Hindlimb muscle (tissue), 1 donor: ENCODE data around the gene CHAC2. TPM values are rescaled to one million over a fixed set of nuclear protein-coding genes. Genes with fewer than 3 reads are reported as not detected.
"Not testable (repeated sequence)": the region's sequence is repeated elsewhere in the genome, so short reads cannot be mapped to it uniquely, and the experiment has no call there.

Experiments
- DNase-seq: peaks from one replicate; pipeline ENCODE4 v3.0.0-alpha.2; 2013
- polyA plus RNA-seq: library from polyadenylated mRNA; unstranded; fragments of 120-200 nt; gene quantifications from one replicate; pipeline ENCODE4 v1.2.1, GENCODE V29; 2013; ENCODE audit not compliant: insufficient read length

Gene CHAC2
- polyA plus RNA-seq, result 3.2 TPM

DNA sequence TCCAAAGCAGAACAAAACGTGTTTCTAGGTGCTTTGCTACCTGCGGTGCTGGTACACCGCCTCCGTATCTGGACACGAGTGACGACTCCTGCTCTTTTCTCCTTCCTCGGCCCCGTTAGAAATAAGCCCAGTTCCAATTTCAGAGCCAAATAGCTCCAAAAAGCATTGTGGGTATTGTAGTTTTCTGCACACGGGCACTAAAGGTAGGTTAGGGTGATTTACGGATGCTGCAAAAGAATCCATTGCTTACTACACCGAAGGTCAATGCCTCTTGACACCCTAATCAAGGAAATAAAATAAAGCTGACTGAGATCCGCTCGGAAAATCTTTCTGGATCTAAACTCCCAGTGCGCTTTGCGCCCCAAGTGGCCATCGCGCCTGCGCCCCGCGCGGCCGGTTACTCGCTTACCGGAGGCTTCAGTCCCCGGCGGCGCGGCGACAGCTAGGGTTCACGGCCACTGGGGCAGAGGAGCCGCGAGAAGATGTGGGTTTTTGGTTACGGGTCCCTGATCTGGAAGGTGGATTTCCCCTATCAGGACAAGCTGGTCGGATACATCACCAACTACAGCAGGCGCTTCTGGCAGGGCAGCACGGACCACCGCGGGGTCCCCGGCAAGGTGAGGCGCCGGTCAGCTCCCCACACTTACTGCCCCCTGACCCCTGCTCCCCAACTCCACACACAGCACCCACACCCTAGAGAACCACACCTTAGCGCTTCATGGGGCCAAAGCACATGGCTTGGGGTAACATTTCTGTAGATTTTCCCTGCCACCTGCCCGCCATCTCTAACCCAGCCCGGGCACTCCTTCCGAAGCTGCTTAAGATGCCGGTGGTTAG, at the start of gene CHAC2:
Gene CHAC2, plus strand, starts transcription at position 400 of the 837 bp plus-strand sequence. Its CDS starts 83 bp downstream, at position 483.
- DNase-seq, result peak; percentile 86

DNA sequence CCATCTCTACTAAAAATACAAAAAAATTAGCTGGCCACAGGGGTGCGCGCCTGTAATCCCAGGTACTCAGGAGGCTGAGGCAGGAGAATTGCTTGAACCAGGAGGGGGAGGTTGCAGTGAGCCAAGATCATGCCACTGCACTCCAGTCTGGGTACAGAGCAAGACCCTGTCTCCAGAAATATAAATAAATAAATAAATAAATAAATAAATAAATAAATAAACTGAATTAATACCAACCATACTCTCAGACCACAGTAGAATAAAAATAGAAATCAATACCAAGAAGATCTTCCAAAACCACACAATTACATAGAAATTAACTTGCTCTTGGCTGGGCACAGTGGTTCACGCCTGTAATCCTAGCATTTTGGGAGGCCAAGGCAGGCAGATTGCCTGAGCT, 46.7 kb upstream of the CHAC2 start:
- not testable (repeated sequence) for DNase-seq

DNA sequence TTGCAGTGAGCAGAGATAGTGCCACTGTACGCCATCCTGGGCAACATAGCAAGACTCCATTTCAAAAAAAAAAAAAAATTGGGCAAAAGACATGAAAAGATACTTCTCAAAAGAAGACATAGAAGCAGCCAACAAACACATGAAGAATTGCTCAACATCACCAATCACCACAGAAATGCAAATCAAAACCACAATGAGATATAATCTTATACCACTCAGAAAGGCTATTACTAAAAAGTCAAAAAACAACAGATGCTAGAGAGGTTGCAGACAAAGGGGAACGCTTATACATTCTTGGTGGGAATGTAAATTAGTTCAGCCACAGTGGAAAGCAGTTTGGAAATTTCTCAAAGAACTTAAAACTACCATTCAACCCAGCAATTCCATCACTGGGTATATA, 43.1 kb upstream of the CHAC2 start:
- no peak for DNase-seq

DNA sequence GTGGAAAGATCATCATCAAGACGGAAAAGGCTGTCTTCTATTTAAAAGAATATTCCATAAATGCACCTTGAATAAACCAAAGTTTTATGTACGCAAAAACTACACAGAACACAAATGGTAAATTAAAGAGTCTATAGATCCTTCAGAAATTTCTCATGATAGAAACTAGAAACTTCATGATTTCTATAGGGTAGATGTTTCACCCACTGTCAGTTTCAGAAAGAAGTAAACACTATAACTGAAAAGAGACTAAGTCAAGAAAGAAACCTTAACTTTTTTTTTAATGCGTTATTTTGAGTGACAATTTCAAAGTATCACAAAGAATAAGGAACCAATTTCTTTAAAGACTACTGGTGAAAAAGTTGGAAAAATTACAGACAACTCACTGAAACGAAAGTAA, 41.9 kb upstream of the CHAC2 start:
- DNase-seq, result no peak

DNA sequence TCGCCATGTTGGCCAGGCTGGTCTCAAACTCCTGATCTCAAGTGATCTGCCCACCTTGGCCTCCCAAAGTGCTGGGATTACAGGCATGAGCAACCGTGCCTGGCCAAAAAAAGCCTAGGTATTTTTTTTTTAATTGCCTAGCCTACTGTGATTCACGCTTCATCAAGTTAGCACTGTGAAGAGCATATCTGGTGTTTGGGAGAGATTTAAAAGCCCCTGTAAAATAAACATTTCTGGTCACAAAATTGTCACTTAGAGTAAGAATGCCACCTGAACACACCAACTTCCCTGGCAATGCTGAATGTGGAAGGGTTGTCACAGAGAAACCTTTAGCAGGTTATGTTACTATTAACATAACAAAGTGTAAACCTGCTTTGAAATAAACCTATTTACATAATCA, 39.7 kb upstream of the CHAC2 start:
- no peak for DNase-seq

DNA sequence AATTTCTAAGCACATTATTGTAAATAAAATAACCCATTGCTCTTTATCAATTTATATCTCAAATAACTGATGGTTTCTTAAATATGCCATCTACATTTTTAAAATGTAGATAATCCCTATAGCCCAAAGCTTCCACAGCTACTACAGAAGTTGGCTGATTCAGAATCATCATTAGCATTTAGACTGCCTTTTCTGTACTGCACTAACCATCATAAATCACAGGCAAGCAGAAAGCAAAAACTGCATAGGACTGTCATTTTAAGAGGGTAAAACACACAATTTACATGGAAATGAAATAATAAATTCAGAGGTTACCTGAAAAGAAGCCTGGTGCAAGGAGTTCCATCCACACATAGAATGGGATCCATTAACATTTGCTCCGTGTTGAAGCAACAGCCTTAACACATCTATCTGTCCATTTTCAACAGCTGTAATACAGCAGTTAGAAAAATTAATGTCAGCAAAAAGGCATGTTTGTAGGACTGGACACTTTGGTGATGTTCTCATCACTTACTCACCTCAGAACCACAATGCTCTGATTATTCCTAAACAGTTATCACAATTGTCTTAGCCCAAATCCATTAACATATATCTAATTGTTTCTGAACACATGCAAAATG, 38.4 kb upstream of the CHAC2 start:
- no peak for DNase-seq

DNA sequence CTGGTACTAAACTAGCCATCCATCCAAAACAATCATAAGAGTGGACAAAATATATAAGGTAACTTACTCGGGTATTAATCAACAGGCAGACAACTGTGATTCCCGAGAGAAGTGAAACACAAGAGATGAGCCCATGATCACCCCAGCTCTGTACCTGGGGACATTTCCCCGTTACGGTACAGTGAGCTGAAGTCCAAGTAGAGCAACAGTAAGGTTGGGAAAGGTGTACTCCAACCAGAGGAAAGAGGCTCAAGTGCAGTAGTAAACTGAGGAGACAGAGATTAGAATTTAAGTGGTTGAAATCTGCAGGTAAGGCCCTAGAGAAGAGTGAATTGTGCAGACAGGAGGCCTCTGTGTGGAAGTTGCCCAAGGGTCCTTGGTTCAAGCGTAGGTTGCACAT, 30.5 kb upstream of the CHAC2 start:
- no peak for DNase-seq

DNA sequence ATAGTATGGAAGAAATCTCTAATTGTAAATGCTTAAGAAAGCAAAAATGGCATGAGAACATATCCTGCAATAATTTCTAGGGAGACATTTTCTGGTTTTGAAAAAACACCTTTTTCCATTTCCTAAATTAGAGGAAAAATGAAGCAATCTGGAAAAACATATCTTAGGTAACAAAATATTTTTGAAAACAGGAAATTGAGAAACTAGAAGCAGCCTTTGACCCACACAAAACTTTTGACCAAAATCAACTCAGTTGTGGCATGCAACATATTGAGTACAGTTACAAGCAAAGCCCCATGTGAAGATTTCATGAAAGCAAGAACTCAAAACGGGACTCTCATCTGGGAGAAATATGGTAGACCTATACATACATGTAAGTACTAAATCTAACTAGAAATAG, 28.6 kb upstream of the CHAC2 start:
- DNase-seq, result no peak

DNA sequence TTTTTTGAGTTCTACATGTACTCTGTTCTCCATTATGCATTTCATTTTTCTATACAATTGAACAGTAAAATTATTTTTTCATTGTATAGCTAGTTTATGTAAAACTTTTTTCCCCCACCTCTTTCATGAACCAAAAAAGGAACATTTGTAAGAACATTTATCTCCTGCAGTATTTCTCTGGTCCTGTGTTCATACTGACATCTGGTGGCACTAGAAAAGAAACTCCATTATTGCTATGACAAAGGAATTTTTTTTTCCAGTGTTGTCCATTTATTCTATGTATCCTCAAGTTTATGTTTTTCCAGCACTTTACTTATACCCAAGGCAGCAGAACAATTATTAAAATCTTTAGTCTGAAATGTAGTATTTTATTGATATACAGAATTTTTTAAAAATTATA, 27.4 kb upstream of the CHAC2 start:
- no peak for DNase-seq

DNA sequence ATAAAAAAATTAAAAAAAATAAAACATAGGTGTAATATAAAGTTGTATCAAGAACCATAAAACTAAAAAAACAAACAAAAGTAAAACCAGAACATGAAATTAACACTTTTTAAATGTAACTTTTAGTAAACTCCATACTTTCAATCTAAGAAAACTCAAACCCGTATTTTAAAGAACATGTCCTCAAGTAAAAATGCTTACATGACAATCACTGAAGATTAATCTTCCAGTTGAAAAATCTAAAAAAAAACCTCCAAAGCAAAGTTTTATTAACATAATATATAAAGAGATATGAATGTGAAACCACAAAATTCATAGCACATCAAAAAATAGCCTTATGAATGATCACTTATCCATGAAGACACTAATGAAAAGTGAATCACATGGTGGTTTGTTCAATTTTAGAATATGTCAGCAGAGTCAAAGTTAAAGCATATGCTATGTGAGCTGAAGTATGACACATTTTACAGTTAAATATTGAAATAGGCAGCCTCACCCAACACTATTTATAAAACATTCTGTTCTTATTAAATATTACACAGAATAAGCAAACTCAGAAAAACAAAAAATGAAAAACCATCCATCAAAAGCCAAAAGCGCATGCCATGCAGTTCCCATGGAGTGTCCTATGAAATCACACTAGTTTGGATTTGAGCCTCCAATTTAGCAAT, 23.1 kb upstream of the CHAC2 start:
- no peak for DNase-seq

DNA sequence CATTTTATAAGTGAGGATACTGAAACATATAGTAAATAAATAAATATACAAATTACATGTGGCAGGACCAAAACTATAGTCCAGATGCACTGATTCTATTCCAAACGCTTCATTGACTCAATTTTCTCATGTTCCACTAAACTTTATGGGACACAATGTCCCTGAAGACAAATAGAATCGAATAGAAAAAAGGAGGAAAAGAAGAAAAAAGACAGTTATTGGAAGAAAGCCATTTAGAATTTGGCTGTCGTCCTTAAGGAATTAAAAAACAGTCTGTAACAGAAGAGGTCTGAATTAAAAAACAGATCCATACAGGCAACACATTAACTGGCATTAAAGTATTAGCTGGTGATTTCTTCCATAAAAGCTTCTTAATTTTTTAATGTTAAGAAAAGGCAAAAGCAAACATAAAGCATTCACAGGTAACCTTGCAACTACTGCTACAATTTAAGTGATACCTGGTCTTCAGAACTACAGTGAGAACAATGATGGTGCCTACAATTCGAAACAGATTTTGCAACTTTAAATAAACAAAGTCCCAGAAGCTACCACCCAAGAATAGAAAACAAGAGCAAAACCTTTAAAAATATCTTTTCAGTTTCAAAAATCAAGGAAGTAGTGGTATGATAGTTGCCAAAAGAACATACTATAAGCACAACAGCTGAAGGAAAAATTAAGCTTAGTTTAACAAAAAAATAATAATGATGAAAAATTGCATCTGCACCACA, 17.4 kb upstream of the CHAC2 start:
- peak; percentile 20 for DNase-seq

DNA sequence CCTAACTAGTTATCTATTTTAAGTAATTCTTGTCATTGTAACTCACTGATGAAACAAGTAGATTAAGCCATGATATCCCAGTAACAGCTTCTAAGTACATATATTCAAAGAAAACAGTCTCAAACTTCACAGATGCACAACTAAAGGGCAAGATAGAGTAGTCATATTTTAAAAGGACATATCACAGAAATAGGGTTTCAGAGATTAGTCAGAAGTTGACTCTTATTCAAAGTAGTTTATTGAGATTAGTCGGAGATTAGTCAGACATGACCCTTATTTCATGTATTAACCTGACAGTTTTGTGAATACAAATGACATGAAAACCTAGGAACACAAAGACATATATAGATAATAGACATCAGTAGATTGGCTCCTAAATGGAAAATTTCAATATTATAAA, 15.9 kb upstream of the CHAC2 start:
- no peak for DNase-seq

DNA sequence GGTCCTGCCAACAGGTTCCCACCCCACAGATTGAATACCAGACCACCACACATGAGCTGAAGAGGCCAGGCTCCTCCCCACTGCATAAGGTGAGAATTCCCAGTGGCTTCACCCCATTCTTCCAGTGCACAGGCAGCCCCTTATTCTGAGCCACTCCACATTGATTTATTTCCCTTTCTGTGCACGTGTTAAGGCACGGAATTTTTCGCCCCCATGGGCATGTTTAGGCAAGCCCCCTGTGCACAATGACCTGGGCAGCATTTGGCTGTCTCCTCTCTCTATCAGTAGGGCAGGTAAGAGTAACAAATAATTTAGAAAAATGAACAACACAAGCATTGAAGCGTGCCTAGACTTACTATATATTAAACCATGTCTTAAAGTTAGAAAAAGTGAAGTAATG, 15.2 kb upstream of the CHAC2 start:
- no peak for DNase-seq

DNA sequence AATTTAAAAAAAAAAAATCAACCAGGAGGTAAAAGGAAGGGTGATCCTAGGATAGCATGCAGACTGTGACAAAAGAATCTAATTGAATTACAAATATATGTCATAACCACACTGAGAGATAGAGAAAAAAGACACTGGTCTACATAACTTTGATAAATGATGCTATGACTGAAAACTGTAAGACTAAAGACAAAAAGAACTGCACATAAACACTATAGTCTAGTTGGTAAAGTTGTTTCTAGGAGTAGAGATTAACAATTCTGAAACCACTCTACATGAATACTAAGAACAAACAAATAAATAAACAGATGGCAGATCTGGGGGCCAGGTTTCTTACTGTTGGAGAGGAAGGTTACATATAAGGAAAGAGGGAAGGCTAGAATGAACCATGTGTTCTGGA, 14.6 kb upstream of the CHAC2 start:
- DNase-seq, result no peak

DNA sequence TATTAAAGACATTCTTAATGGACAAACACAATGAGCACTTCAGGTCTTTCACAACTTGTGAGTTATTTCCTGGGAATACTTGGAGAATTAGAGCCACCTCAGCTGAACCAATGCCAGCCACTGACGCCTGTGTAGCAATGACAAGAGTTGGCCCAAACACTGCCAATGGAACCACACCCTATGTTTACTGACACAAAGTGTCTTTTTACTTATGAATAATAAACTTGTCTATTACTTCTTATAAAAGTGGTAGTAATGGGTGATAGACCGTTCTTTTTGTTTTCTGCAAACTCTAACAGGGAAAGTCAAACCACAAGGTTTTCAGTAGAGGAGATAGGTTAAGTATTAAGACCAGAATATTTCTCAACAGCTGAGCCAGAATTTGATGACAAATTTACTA, 12.5 kb upstream of the CHAC2 start:
- DNase-seq, result no peak

DNA sequence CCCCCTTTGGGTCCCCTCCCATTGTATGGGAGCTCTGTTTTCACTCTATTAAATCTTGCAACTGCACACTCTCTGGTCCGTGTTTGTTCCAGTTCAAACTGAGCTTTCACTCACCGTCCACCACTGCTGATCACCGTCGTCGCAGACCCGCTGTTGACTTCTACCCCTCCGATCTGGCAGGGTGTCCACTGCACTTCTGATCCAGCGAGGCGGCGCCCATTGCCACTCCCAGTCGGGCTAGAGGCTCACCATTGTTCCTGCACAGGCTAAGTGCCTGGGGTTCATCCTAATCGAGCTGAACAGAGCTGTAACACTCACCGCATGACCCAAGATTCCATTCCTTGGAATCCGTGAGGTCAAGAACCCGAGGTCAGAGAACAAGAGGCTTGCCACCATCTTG, 11.0 kb upstream of the CHAC2 start:
- no peak for DNase-seq

DNA sequence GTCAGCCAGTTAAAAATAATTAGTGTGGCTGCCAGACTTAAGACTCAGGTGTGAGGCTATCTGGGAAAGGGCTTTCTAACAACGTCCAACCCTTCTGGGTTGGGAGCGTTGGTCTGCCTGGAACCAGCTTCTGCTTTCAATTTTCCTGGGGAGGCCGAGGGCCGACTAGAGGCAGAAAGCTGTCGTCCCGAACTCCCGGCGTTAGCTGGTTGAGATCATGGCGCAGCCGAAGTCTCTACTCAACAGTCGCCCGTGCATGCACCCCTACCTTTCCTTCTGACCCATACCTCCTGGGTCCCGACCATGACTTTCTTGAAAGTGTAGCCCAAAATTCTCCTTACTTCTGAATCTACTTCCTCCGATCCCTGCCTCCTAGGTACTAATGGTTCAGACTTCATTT, 10.4 kb upstream of the CHAC2 start:
- DNase-seq, result not testable (repeated sequence)

DNA sequence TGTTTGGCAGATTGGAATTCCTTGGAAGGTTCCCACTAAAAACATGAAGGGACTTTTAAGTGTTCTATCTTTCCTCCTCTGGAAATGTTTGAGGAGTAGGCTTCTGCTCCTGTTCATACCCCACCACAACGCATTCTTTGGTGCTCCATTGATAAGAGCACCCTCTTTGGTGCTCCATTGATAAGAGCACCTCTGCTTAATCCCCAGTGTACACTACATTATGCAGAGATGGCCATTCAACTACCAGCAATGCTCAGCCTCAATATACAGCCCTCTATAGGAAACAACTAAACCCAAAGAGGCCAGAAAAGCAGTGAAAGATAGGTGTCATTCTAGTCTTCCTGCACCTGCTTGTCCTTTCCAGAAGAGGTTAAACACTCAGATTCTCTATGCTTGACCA, 1.8 kb upstream of the CHAC2 start:
- no peak for DNase-seq

DNA sequence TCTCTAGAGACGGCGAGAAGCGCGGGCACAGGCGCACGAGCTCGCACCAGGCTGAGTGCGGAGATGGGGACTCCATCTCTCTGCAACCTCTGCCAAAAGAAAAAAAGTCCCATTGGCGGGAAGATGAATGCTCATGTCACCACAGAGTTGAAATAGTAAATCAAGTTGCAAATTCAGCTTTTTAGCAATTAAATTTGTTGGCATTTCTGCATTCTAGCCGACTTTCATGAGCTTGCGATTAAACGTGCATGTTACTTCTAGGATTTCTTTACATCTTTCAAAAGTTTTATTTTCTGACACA, 588 bp downstream of the CHAC2 start:
- DNase-seq, result no peak

DNA sequence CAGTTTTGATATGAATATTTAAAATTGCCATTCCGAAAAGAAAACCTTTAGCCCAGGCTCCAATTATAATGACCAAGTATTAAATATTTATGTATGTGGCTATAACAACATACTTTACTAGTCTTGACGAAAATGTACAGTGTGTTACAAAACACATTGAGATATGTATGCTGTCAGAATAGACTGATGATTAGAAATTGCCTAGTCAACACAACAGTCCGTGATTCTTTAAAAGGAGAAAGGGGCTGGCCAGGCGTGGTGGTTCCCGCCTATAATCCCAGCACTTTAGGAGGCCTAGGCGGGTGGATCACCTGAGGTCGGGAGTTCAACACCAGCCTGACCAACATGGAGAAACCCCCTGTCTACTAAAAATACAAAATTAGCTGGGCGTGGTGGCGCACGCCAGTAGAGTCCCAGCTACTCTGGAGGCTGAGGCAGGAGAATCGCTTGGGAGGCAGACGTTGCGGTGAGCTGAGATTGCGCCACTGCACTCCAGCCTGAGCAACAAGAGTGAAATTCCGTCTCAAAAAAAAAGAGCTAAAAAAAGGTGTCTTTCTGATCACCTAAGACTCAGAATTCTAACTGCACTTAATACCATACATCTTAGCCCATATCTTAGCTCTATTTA, 1.8 kb downstream of the CHAC2 start:
- no peak for DNase-seq

DNA sequence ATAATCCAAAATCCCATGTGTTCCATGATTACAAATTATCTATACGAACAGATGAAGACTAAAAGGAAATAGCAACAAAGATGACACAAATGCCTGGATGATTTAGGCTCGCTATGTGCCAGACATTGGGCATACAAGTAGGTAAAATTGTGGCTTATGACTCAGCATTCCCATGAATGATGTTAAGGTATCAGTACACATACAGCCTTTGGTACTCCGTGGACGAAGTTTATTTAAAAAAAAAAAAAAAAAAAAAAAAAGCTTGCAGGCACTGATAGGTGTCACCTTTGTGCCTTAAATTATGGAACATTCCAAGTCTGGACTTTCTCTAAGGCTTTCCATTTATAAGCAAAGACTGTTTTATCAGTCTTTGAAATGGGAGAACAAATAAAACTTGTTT, 2.7 kb downstream of the CHAC2 start:
- DNase-seq, result no peak

DNA sequence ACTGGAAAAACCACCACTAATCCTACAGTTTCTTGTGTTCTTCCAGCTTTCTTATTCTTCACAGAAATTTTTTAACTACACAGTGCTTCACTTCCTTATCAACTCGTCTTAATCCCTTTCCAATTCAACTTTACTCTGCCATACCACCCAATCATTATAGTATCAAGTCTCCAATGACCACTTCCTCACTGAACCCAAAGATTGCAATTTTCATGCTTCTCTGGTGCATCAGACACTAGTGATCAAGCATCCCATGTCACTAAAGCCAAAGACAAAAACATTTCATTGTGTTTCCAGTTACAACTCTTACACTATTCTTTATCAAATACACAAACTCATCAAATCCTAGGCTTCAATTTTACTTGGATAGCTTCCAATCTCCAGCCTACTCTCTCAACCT, 9.5 kb downstream of the CHAC2 start:
- DNase-seq, result no peak
